ENCODE data around the gene SPG21. TPM values are rescaled to one million over a fixed set of nuclear protein-coding genes. Genes with fewer than 3 reads are reported as not detected.

Gene SPG21
- total RNA-seq, 3 donors from 2014 or later = 91.5 to 109 (median 92.8) TPM

GRCh38 chr15:65008983-65009382 lies 19.3 kb upstream of the SPG21 start:
- Histone ChIP-seq H3K27me3 (no peaks in the 10 kb centered on the region), H3K4me1 (no peaks in the 10 kb centered on the region), H3K27ac (no peak overlapping the region), H3K36me3 (no peaks in the 10 kb centered on the region), H3K9me3 (no peaks in the 10 kb centered on the region), H3K4me3 (no peak overlapping the region)
- intact Hi-C loops (cut with DNase I; ENCODE audit: low total_unique reads) = no loop called here
- TF ChIP-seq POLR2A (IDR thresholded peaks at IDR 0.05) (no peak), POLR2AphosphoS5 (IDR thresholded peaks at IDR 0.05) (no peak)
- DNase-seq (ENCODE audit: low spot score in 2 of 2) = no peak

GRCh38 chr15:65006876-65007275 lies 17.2 kb upstream of the SPG21 start:
- DNase-seq (ENCODE audit: low spot score in 2 of 2) = no peak
- Histone ChIP-seq H3K27ac (no peak overlapping the region), H3K9me3 (no peaks in the 10 kb centered on the region), H3K4me1 (no peaks in the 10 kb centered on the region), H3K27me3 (no peaks in the 10 kb centered on the region), H3K4me3 (no peak overlapping the region), H3K36me3 (no peaks in the 10 kb centered on the region)
- intact Hi-C loops (cut with DNase I; ENCODE audit: low total_unique reads) = no loop called here
- no peak for TF ChIP-seq CTCF (IDR thresholded peaks at IDR 0.05)
- TF ChIP-seq POLR2A (IDR thresholded peaks at IDR 0.05) = no peak
- no peak for TF ChIP-seq POLR2AphosphoS5 (IDR thresholded peaks at IDR 0.05)

- H3K9me3 ChIP-seq = no peaks in the 10 kb centered on the region
- no peak for DNase-seq (ENCODE audit: low spot score in 2 of 2)
- H3K27ac ChIP-seq = no peak overlapping the region
- no peak overlapping the region for H3K4me3 ChIP-seq
- no peaks in the 10 kb centered on the region for H3K36me3 ChIP-seq
- H3K4me1 ChIP-seq = no peaks in the 10 kb centered on the region
- no peak for TF ChIP-seq CTCF (IDR thresholded peaks at IDR 0.05)
- TF ChIP-seq POLR2A (IDR thresholded peaks at IDR 0.05) = no peak
- no peak for TF ChIP-seq POLR2AphosphoS5 (IDR thresholded peaks at IDR 0.05)
- intact Hi-C loops (cut with DNase I; ENCODE audit: low total_unique reads) = no loop called here
- H3K27me3 ChIP-seq = no peaks in the 10 kb centered on the region
These were observed 15.3 kb upstream of the SPG21 start for GRCh38 chr15:65004993-65005392.

- TF ChIP-seq CTCF (IDR thresholded peaks at IDR 0.05) = no peak
- no peak for TF ChIP-seq POLR2A (IDR thresholded peaks at IDR 0.05)
- no peak for TF ChIP-seq POLR2AphosphoS5 (IDR thresholded peaks at IDR 0.05)
These were observed 8.1 kb upstream of the SPG21 start for GRCh38 chr15:64997745-64998375.

GRCh38 chr15:64997066-64997465 lies 7.4 kb upstream of the SPG21 start:
- H3K4me1 ChIP-seq = no peaks in the 10 kb centered on the region
- H3K36me3 ChIP-seq = no peaks in the 10 kb centered on the region
- no peak for TF ChIP-seq POLR2AphosphoS5 (IDR thresholded peaks at IDR 0.05)
- no peak for TF ChIP-seq CTCF (IDR thresholded peaks at IDR 0.05)
- no peak for TF ChIP-seq POLR2A (IDR thresholded peaks at IDR 0.05)
- DNase-seq (ENCODE audit: low spot score in 2 of 2) = no peak
- H3K27ac ChIP-seq = no peak overlapping the region
- H3K4me3 ChIP-seq = no peak overlapping the region
- H3K27me3 ChIP-seq = no peaks in the 10 kb centered on the region
- H3K9me3 ChIP-seq = no peaks in the 10 kb centered on the region
- intact Hi-C loops (cut with DNase I; ENCODE audit: low total_unique reads) = no loop called here

More at GRCh38 chr15:64997745-64998375, 8.1 kb upstream of the SPG21 start:
- Histone ChIP-seq H3K27ac (no peak overlapping the region), H3K4me3 (no peak overlapping the region), H3K9me3 (no peaks in the 10 kb centered on the region), H3K27me3 (no peaks in the 10 kb centered on the region), H3K36me3 (no peaks in the 10 kb centered on the region), H3K4me1 (no peaks in the 10 kb centered on the region)
- intact Hi-C loops (cut with DNase I; ENCODE audit: low total_unique reads) = no loop called here
- no peak for DNase-seq (ENCODE audit: low spot score in 2 of 2)

Data from breast epithelium (tissue), 4 donors.